ENCODE data around the gene HSPH1.

Gene HSPH1

DNA sequence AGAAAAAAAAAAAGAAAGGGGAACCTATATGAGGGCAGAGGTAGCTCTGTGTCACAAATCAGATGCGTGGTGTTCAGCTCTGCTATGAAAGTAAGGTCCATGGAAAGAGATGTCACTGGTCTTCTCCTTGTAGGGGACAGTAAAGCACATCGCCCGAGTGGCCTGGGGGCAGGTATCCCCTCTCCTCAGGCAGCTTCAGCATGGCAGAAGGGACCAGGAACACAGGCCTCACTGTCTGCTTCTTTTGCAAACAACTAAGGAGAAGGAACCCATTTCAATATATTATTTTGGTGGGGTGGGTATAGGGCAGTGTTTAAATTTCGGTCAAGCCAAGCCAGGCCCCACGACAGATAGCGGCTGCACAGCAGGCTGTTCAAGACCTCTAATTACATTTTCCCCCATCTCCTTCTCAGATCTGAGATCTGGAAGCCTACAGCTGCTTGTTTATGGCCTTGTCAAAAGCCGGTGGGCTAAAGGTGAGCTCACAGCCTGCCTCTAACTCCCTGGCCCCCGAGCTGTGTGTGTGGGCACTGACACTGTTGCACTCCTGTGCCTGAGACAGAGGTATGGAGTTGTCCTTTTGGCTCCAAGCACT is 72.8 kb downstream of the HSPH1 start:
- TF ChIP-seq CTCF (conservative IDR thresholded peaks at IDR 0.05) (no peak), ZFX (IDR thresholded peaks at IDR 0.05) (no peak)
- no peak overlapping the region for H3K27ac ChIP-seq

Data from C4-2B (cell line).